ENCODE measurements around the gene COX11. TPM values are rescaled to one million over a fixed set of nuclear protein-coding genes. Genes with fewer than 3 reads are reported as not detected.
A peak's percentile ranks its signal among the peaks of the same experiment; 100 is the strongest.

The COX11 gene, protein sequence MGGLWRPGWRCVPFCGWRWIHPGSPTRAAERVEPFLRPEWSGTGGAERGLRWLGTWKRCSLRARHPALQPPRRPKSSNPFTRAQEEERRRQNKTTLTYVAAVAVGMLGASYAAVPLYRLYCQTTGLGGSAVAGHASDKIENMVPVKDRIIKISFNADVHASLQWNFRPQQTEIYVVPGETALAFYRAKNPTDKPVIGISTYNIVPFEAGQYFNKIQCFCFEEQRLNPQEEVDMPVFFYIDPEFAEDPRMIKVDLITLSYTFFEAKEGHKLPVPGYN
- total RNA-seq (10 to 100 TPM; 19.8 to 95.6 (median 55.4) TPM), polyA plus RNA-seq (10 to 100 TPM; 18.5 to 23.8 (median 21.0) TPM)
- long read RNA-seq, donor 1, transcript COX11-201 (4 exons, 2,497 nt): major isoform, 8 of 35 reads
- long read RNA-seq, donor 1, partial matches to known transcripts: 21 of 35 reads
- long read RNA-seq, donor 1, other reads (novel, unspliced or antisense): 0 of 35 reads
- long read RNA-seq, donor 2, transcript COX11-202 (3 exons, 1,108 nt): minor isoform, 6 of 35 reads
- long read RNA-seq, donor 2, transcript COX11-201 (4 exons, 2,497 nt): minor isoform, 10 of 35 reads
- long read RNA-seq, donor 2, transcript COX11-203 (1 exons, 3,244 nt): major isoform, 16 of 35 reads
- long read RNA-seq, donor 2, partial matches to known transcripts: 0 of 35 reads
- long read RNA-seq, donor 2, other reads (novel, unspliced or antisense): 0 of 35 reads
- long read RNA-seq, donor 3, transcript COX11-203 (1 exons, 3,244 nt): major isoform, 14 of 20 reads
- long read RNA-seq, donor 3, partial matches to known transcripts: 0 of 20 reads
- long read RNA-seq, donor 3, other reads (novel, unspliced or antisense): 0 of 20 reads
- long read RNA-seq, donor 4, partial matches to known transcripts: 0 of 4 reads
- long read RNA-seq, donor 4, other reads (novel, unspliced or antisense): 0 of 4 reads
- long read RNA-seq, donor 5, transcript COX11-203 (1 exons, 3,244 nt): major isoform, 5 of 15 reads
- long read RNA-seq, donor 5, partial matches to known transcripts: 5 of 15 reads
- long read RNA-seq, donor 5, other reads (novel, unspliced or antisense): 0 of 15 reads
- long read RNA-seq, donor 6, transcript COX11-201 (4 exons, 2,497 nt): minor isoform, 20 of 81 reads
- long read RNA-seq, donor 6, transcript COX11-203 (1 exons, 3,244 nt): major isoform, 47 of 81 reads
- long read RNA-seq, donor 6, transcript COX11-202 (3 exons, 1,108 nt): minor isoform, 6 of 81 reads
- long read RNA-seq, donor 6, partial matches to known transcripts: 7 of 81 reads
- long read RNA-seq, donor 6, other reads (novel, unspliced or antisense): 0 of 81 reads
- long read RNA-seq, donor 7, transcript COX11-201 (4 exons, 2,497 nt): major isoform, 12 of 26 reads
- long read RNA-seq, donor 7, transcript COX11-203 (1 exons, 3,244 nt): minor isoform, 7 of 26 reads
- long read RNA-seq, donor 7, partial matches to known transcripts: 6 of 26 reads
- long read RNA-seq, donor 7, other reads (novel, unspliced or antisense): 0 of 26 reads
- long read RNA-seq, donor 8, transcript COX11-201 (4 exons, 2,497 nt): minor isoform, 7 of 47 reads
- long read RNA-seq, donor 8, transcript COX11-203 (1 exons, 3,244 nt): major isoform, 25 of 47 reads
- long read RNA-seq, donor 8, partial matches to known transcripts: 8 of 47 reads
- long read RNA-seq, donor 8, other reads (novel, unspliced or antisense): 0 of 47 reads
- long read RNA-seq, donor 9, transcript COX11-203 (1 exons, 3,244 nt): major isoform, 14 of 37 reads
- long read RNA-seq, donor 9, transcript COX11-201 (4 exons, 2,497 nt): minor isoform, 7 of 37 reads
- long read RNA-seq, donor 9, partial matches to known transcripts: 12 of 37 reads
- long read RNA-seq, donor 9, other reads (novel, unspliced or antisense): 0 of 37 reads
- long read RNA-seq, donor 10, transcript COX11-203 (1 exons, 3,244 nt): major isoform, 13 of 16 reads
- long read RNA-seq, donor 10, partial matches to known transcripts: 0 of 16 reads
- long read RNA-seq, donor 10, other reads (novel, unspliced or antisense): 0 of 16 reads

DNA sequence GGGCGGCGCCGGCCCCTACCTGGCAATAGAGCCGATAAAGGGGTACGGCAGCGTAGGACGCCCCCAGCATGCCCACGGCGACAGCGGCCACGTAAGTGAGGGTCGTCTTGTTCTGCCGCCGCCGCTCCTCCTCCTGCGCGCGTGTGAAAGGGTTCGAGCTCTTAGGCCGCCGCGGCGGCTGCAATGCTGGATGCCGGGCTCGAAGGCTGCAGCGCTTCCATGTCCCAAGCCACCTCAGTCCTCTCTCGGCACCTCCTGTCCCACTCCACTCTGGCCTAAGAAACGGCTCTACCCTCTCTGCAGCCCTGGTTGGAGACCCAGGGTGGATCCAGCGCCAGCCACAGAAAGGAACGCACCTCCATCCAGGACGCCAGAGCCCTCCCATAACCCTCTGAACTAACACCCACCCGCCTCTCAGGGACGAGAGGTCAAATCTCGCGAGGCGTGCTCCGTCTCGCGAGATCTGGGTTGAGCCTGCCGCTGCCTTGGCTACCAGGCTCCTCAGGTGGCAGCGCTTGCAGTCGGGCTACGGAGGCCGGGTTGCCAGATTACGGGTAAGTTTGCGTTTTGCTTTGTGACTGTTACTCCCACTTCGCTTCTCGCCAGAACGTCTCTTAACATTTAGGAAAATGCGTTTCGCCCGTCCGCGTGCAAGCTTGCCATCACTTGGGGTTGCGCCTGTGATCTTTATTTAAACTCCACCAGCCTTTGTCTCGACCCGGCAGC lies at the start of gene COX11, which contains the start of gene STXBP4:
Gene COX11 (minus strand): TSS at position 393 of the 726 bp plus-strand sequence. CDS start 8 bp downstream, at position 385.
Gene STXBP4 (plus strand): TSS at position 504 of the 726 bp plus-strand sequence. CDS start 17,455 bp downstream, outside the sequence.
- Histone ChIP-seq H3K4me1 (peaks cover 31 to 63% (median 39%) of the 10 kb centered on the region in 4 donors), H3K36me3 (peaks cover 12 to 19% (median 13%) of the 10 kb centered on the region in 4 donors), H3K4me3 (peak within 1 kb of the TSS; percentile 68 to 97 (median 80)), H3K9me3 (no peaks in the 10 kb centered on the region), H3K27me3 (no peaks in the 10 kb centered on the region), H3K27ac (peak within 1 kb of the TSS; percentile 81 to 90 (median 86))
- TF ChIP-seq, protein P1, sequence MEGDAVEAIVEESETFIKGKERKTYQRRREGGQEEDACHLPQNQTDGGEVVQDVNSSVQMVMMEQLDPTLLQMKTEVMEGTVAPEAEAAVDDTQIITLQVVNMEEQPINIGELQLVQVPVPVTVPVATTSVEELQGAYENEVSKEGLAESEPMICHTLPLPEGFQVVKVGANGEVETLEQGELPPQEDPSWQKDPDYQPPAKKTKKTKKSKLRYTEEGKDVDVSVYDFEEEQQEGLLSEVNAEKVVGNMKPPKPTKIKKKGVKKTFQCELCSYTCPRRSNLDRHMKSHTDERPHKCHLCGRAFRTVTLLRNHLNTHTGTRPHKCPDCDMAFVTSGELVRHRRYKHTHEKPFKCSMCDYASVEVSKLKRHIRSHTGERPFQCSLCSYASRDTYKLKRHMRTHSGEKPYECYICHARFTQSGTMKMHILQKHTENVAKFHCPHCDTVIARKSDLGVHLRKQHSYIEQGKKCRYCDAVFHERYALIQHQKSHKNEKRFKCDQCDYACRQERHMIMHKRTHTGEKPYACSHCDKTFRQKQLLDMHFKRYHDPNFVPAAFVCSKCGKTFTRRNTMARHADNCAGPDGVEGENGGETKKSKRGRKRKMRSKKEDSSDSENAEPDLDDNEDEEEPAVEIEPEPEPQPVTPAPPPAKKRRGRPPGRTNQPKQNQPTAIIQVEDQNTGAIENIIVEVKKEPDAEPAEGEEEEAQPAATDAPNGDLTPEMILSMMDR (IDR thresholded peaks at IDR 0.05): peak in 1 of 7 experiments; percentile 53
- TF ChIP-seq POLR2AphosphoS5 (IDR thresholded peaks at IDR 0.05) (peak; percentile 79 to 94 (median 86)), EP300 (IDR thresholded peaks at IDR 0.05) (no peak), POLR2A (IDR thresholded peaks at IDR 0.05) (peak in 1 of 4 donors; percentile 43)
- DNase-seq: peak; percentile 96 to 99
- intact Hi-C loops (cut with DNase I; ENCODE audit: low total_unique reads): no loop called here
- 0 to 1% (median 1%) methylated on average over 38 to 57 of the region's 57 CpGs for WGBS, 5 donors

DNA sequence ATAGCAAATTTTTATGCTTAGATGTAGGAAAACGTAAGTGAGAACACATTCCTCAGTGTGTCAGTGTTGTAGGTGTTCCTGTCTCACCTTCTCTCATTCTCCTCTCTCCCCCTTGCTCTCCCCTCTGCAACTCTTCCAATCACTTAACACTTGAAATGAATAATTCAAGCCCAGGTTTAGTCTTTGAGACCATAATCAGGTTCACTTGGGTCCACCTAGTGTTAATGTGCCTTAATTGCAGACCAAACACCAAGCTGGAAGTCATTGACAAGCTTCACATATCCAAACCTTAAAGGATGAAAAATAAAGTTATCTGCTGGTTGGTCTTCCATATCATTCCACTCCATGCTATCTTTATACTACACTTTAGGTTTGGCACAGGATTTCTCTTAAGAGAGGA lies 37.1 kb upstream of the COX11 start:
- Histone ChIP-seq H3K9me3 (no peaks in the 10 kb centered on the region), H3K4me1 (no peaks in the 10 kb centered on the region), H3K36me3 (peaks cover 0 to 35% (median 27%) of the 10 kb centered on the region in 4 donors), H3K27me3 (no peaks in the 10 kb centered on the region), H3K27ac (no peak overlapping the region), H3K4me3 (no peak overlapping the region)
- peak in 1 of 2 donors; percentile 16 for DNase-seq
- TF ChIP-seq POLR2AphosphoS5 (IDR thresholded peaks at IDR 0.05) (no peak), POLR2A (IDR thresholded peaks at IDR 0.05) (no peak), EP300 (IDR thresholded peaks at IDR 0.05) (no peak)
- TF ChIP-seq, protein P1 (IDR thresholded peaks at IDR 0.05): peak in 4 of 7 experiments; percentile 9 to 17 (median 13)
- 83 to 95% (median 91%) methylated on average over 1 of the region's 1 CpG for WGBS, 5 donors
- intact Hi-C loops (cut with DNase I; ENCODE audit: low total_unique reads): no loop called here

DNA sequence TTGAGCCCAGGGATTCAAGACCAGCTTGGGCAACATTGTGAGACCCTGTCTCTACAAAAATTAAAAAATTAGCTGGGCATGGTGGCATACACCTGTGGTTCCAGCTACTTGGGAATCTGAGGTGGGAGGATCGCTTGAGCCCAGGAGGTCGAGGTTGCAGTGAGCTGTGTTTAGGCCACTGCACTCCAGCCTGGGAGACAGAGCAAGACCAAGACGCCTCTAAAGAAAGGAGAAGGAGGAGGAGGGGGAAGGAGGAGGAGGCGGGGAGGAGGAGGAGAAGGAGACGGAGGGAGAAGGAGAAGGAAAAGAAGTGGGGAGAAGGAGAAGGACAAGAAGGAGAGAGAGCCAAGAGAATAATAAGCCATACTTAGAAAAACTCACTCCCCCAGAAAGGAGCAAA lies 36.0 kb upstream of the COX11 start:
- Histone ChIP-seq H3K27ac (no peak overlapping the region), H3K4me3 (no peak overlapping the region), H3K4me1 (no peaks in the 10 kb centered on the region), H3K9me3 (no peaks in the 10 kb centered on the region), H3K36me3 (peaks cover 0 to 42% (median 35%) of the 10 kb centered on the region in 4 donors), H3K27me3 (no peaks in the 10 kb centered on the region)
- intact Hi-C loops (cut with DNase I; ENCODE audit: low total_unique reads): no loop called here
- WGBS, 5 donors: 82 to 88% (median 84%) methylated on average over 5 of the region's 5 CpGs
- no peak for DNase-seq
- TF ChIP-seq POLR2A (IDR thresholded peaks at IDR 0.05) (no peak), EP300 (IDR thresholded peaks at IDR 0.05) (no peak), POLR2AphosphoS5 (IDR thresholded peaks at IDR 0.05) (no peak)
- TF ChIP-seq, protein P1 (IDR thresholded peaks at IDR 0.05): no peak
